HepG2 (cell line): ENCODE results near the gene TULP3. TPM values are rescaled to one million over a fixed set of nuclear protein-coding genes. Genes with fewer than 3 reads are reported as not detected.

Experiments
- CC2D1A ChIP-seq: sonication (generic); formaldehyde crosslinking; IDR thresholded peaks from 2 replicates; pipeline ENCODE4 v1.8.1; 2023; ENCODE audit warnings: mild to moderate bottlenecking, missing genetic modification reagents
- DDIT3 ChIP-seq: sonication (generic); formaldehyde crosslinking; IDR thresholded peaks from 2 replicates; pipeline ENCODE4 v1.4.0; 2020; ENCODE audit warnings: mild to moderate bottlenecking, missing genetic modification reagents
- DNMT1 ChIP-seq: sonication (generic); formaldehyde crosslinking; IDR thresholded peaks from 2 replicates; pipeline ENCODE4 v1.5.1; 2020; ENCODE audit warnings: mild to moderate bottlenecking, missing genetic modification reagents
- FOXK1 ChIP-seq: sonication (generic); formaldehyde crosslinking; IDR thresholded peaks from 2 replicates; pipeline ENCODE4 v1.4.0; 2020; ENCODE audit warnings: low read depth, missing genetic modification reagents, borderline replicate concordance
- FOXO1 ChIP-seq: sonication (generic); formaldehyde crosslinking; IDR thresholded peaks from 2 replicates; pipeline ENCODE4 v1.4.0; 2020; ENCODE audit warnings: missing genetic modification reagents
- HMGXB3 ChIP-seq: sonication (generic); formaldehyde crosslinking; IDR thresholded peaks from 2 replicates; pipeline ENCODE4 v1.4.0; 2020; ENCODE audit warnings: missing genetic modification reagents, borderline replicate concordance
- KLF11 ChIP-seq: IDR thresholded peaks from 2 replicates; pipeline ENCODE4 v1.6.1; 2016; ENCODE audit warnings: missing compliant biosample characterization
- NFAT5 ChIP-seq: sonication (generic); formaldehyde crosslinking; IDR thresholded peaks from 2 replicates; pipeline ENCODE4 v1.4.0; 2020; ENCODE audit warnings: missing genetic modification reagents
- PRMT3 ChIP-seq: sonication (generic); formaldehyde crosslinking; IDR thresholded peaks from 2 replicates; pipeline ENCODE4 v1.8.1; 2022; ENCODE audit warnings: low read depth, mild to moderate bottlenecking, moderate library complexity, missing genetic modification reagents, borderline replicate concordance
- RBAK ChIP-seq: sonication (generic); formaldehyde crosslinking; IDR thresholded peaks from 2 replicates; pipeline ENCODE4 v1.5.1; 2020; ENCODE audit warnings: mild to moderate bottlenecking, missing genetic modification reagents
- SMAD3 ChIP-seq: sonication (generic); formaldehyde crosslinking; IDR thresholded peaks from 2 replicates; pipeline ENCODE4 v1.4.0; 2020; ENCODE audit warnings: missing genetic modification reagents
- SYNCRIP ChIP-seq: fragments of 200-400 bp; formaldehyde crosslinking; IDR thresholded peaks from 2 replicates; pipeline ENCODE4 v1.6.1; 2018; ENCODE audit warnings: mild to moderate bottlenecking, low read depth, low read length; ENCODE audit not compliant: insufficient read depth
- ZKSCAN1 ChIP-seq: fragments of 150-350 bp; IDR thresholded peaks from 2 replicates; pipeline ENCODE4 v1.6.1; 2014; ENCODE audit warnings: low read length
- ZNF253 ChIP-seq: sonication (generic); formaldehyde crosslinking; IDR thresholded peaks from 2 replicates; pipeline ENCODE4 v1.8.0; 2022; ENCODE audit warnings: mild to moderate bottlenecking, missing genetic modification reagents, borderline replicate concordance
- ZNF549 ChIP-seq: sonication (generic); formaldehyde crosslinking; IDR thresholded peaks from 2 replicates; pipeline ENCODE4 v1.5.0; 2020; ENCODE audit warnings: missing genetic modification reagents
- polyA plus RNA-seq, 8 experiments: library from polyadenylated mRNA; depleted of rRNA in 3 of 8; stranded (reverse) in 7 of 8; unstranded in 1 of 8; fragments of >200 nt; fragmentation: Illumina TruSeq in 4 of 8; extraction: Trizol in 4 of 8; gene quantifications; 2 replicates each; pipeline versions ENCODE4 v1.2.1 to v1.2.3, GENCODE V29; 2011 to 2016; ENCODE audit warnings: low read depth in 4 of 8, missing spikeins in 1 of 8, mixed read lengths in 1 of 8; ENCODE audit not compliant: insufficient read depth in 1 of 8
- total RNA-seq, 5 experiments: library from RNA; depleted of rRNA; stranded (reverse); fragments of >200 nt; fragmentation: Illumina TruSeq; extraction: Trizol; gene quantifications; 2 replicates each; pipeline ENCODE4 v1.2.3, GENCODE V29; 2016; ENCODE audit warnings: low read depth in 1 of 5
- TF ChIP-seq, protein P1 (sequence below): sonication (generic); formaldehyde crosslinking; IDR thresholded peaks from 2 replicates; pipeline ENCODE4 v1.4.0; 2020; ENCODE audit warnings: missing genetic modification reagents
- TF ChIP-seq, protein P2 (sequence below): sonication (generic); formaldehyde crosslinking; IDR thresholded peaks from 2 replicates; pipeline ENCODE4 v1.9.0; 2022; ENCODE audit warnings: low read depth, missing genetic modification reagents
- TF ChIP-seq, protein P3 (sequence below): sonication (generic); formaldehyde crosslinking; IDR thresholded peaks from 2 replicates; pipeline ENCODE4 v1.5.0; 2020; ENCODE audit warnings: missing genetic modification reagents

The TULP3 gene
- total and polyA plus RNA-seq, 2 of the 13 experiments (the other 11 are each of a cell fraction or from before 2014, with no cell fraction given), result 11.2 to 13.2 TPM

DNA sequence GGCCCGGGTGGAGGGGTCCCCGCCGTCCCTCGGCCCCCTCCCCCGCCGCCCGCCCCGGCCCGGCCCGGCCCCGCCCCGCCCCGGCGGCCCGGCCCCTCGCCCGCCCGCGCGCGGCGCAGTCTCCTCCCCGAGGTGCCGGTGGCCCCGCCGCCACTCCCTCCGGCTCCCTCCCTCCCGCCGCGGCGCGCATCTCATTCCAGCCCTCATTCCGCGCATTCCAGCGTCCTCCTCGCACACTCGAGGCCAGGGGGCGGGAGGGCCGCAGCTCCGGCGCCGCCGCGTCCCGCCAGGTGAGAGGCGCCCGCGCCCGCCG, 68.5 kb downstream of the TULP3 start, which contains the start of gene TEAD4 (continued):
- TF ChIP-seq, protein P1, sequence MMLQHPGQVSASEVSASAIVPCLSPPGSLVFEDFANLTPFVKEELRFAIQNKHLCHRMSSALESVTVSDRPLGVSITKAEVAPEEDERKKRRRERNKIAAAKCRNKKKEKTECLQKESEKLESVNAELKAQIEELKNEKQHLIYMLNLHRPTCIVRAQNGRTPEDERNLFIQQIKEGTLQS, result peak; percentile 51
- no peak for TF ChIP-seq CC2D1A (CRISPR knock-in tag)
- TF ChIP-seq DDIT3 (CRISPR knock-in tag), result no peak
- peak; percentile 46; the same call in 1 of the 2 replicates for TF ChIP-seq FOXO1
- TF ChIP-seq SYNCRIP, result no peak
- no peak for TF ChIP-seq KLF11 (CRISPR knock-in tag)
- no peak for TF ChIP-seq RBAK (CRISPR knock-in tag)
- TF ChIP-seq, protein P2, sequence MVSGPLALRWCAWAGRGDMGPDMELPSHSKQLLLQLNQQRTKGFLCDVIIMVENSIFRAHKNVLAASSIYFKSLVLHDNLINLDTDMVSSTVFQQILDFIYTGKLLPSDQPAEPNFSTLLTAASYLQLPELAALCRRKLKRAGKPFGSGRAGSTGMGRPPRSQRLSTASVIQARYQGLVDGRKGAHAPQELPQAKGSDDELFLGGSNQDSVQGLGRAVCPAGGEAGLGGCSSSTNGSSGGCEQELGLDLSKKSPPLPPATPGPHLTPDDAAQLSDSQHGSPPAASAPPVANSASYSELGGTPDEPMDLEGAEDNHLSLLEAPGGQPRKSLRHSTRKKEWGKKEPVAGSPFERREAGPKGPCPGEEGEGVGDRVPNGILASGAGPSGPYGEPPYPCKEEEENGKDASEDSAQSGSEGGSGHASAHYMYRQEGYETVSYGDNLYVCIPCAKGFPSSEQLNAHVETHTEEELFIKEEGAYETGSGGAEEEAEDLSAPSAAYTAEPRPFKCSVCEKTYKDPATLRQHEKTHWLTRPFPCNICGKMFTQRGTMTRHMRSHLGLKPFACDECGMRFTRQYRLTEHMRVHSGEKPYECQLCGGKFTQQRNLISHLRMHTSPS (CRISPR knock-in tag), result no peak
- TF ChIP-seq FOXK1, result no peak
- no peak for TF ChIP-seq HMGXB3 (CRISPR knock-in tag)
- no peak for TF ChIP-seq ZNF549 (CRISPR knock-in tag)
- 0 out of 2 replicates have a peak, but pooled peaks have one; percentile 13 for TF ChIP-seq SMAD3 (CRISPR knock-in tag)
- no peak for TF ChIP-seq NFAT5
- TF ChIP-seq DNMT1 (CRISPR knock-in tag), result 0 out of 2 replicates have a peak, but pooled peaks have one; percentile 61
- no peak for TF ChIP-seq ZNF253
- TF ChIP-seq PRMT3 (CRISPR knock-in tag), result no peak
- TF ChIP-seq, protein P3, sequence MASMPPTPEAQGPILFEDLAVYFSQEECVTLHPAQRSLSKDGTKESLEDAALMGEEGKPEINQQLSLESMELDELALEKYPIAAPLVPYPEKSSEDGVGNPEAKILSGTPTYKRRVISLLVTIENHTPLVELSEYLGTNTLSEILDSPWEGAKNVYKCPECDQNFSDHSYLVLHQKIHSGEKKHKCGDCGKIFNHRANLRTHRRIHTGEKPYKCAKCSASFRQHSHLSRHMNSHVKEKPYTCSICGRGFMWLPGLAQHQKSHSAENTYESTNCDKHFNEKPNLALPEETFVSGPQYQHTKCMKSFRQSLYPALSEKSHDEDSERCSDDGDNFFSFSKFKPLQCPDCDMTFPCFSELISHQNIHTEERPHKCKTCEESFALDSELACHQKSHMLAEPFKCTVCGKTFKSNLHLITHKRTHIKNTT (CRISPR knock-in tag), result no peak
- no peak for TF ChIP-seq ZKSCAN1
